ENCODE results near the gene LHX6.
A peak's percentile ranks its signal among the peaks of the same experiment; 100 is the strongest.

The LHX6 gene

DNA sequence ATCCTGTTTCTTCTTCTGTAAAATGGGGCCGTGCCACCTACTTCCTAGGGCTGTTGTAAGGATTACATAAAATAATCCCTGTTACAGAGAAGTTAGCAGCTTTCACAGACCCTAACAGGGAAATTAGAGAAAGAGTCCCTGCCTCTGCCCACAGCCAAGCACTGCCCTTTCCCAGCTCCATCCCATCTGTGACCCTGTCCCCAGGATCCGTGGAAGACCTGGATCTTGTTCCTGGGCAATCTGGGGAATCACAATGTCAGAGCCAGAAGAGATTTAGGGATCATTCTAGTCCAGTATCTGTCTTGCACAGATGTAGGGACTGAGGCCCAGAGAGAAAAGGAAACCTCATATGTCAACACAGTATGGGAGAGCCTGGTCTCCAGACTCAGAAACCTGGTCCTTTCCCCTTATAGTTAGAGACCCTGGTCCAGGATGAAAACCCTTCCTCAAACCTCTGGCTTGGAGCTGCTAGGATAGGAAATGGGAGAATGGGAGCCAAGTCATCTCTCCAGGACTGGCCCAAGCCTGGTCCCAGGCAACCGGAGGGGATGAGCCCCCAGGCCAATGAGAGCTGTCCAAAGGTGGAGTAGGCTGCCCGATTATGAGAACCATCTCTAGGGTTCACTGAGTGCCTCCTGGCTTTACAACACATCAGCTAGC lies 12.5 kb downstream of the LHX6 start:
- DNase-seq (ENCODE audit: low spot score), result no peak

DNA sequence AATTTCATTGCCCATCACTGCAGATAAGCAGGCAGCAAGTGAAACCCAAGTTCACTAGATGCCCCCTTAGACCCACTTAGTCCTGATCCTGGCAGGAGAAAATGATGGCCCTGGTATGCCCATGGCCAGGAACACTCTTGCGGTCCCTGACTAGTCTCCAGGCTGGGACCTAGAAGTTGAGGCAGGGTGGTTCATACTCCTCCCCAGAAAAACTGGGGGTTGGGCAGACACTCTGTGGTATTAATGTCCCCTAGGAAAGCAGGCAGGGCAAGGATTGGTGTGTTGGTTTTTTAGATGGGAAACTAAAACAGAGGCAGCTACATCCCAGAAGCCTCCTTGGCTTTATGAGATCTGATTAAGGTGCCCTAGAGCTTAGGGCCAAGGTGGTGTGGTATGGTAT lies 13.1 kb downstream of the LHX6 start:
- DNase-seq (ENCODE audit: low spot score), result no peak

DNA sequence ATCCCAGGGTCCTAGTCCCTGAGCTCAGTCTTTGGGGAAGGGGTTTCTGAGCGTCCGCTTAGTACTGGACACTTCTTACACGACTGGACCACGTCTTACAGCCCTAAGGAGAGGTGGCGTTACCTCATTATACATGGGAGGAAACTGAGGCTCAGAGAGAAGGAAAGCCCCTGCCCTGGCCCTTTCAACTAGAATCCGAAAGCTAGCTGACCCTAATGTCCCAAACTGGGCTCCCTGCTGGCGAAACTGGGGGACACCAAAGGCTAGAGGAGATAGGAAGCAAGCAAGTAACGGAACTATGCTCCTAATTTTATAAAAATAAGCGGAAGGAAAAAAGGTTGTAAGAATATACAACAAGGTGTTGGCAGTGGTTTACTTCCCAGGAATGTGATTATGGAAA lies 14.2 kb downstream of the LHX6 start:
- DNase-seq (ENCODE audit: low spot score), result no peak

DNA sequence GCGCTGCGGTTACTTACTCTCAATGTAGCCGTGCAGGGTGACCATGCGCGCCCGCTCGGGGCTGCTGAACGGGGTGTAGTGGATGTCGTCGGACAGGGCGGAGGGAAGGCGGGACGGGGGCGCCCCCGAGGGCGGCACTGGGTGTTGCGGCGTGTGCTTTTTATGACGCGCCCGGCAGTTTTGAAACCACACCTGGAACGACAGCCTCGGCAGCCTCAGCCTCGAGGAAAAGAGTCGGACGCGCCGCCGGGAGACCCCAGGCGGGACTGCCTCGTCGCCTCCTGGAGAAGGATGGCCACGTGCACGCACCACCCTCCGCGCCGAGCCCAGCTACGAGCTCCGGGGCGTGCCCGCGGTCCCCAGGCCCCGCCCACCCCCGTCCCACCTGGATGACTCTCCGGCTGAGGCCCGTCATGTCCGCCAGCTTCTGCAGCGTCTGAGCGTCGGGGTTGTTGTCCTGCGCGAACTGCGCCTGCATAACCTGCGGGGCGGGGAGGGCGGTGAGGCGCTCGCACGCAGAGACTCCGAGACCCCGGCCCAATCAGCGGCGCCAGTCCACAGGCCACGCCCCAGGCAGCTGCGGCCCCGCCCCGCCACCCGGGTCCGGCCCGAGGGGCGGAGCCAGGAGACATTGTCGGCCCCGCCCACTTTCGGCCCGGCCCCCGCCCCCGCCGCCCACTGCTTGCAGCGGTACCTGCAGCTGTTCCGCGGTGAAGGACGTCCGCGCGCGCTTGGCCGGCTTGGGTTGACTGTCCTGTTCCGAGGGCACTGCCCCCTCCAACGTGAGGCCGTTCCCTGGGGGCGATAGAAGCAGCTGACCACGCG lies 15.0 kb downstream of the LHX6 start:
- DNase-seq (ENCODE audit: low spot score), result peak; percentile 46

- DNase-seq (ENCODE audit: low spot score), result no peak
Observed at GRCh38 chr9:122213102-122213588, 15.6 kb downstream of the LHX6 start.

DNA sequence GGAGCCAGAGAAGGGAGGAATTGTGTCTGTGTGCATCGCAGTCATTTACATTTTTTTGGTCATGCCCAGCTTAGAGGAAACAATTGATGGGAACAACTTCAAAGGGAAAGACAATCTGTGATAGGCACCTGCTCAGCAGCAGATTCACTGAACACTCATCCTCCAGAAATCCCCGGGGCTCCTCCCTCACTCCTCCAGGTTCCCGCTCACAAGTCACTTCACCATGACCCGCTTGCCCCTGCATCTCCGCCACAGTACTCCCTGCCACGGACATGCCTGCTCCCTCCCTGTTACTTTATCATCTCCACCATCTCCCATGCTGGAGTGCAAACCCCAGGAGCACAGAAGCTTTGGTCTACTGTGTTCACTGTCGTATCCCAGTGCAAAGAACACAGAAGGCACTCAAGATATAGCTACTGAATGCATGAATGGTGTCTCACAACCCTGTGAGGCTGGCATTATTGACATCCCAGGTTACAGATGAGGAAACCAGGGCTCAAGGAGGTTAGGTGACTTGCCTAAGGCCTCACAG lies 16.2 kb downstream of the LHX6 start:
- DNase-seq (ENCODE audit: low spot score), result no peak

DNA sequence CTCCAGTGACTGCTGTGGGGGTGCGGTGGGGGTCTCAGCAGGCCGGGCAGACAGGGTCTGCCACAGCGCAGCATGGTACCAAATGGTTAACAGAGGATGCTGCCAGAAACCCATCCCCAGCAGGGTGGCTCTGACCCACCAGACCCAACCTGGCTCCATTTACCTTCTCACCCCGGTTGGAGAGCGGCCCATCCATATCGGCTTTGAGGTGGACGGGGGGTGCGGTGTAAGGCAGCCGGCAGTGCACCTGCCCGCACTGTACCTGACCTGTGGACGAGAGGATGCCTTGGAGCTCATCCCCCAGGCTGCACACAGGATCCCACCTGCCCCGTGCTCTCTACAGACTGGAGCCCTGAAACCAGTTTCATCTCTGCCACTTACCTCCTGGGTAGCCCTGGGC lies 19.3 kb downstream of the LHX6 start:
- no peak for DNase-seq (ENCODE audit: low spot score)

DNA sequence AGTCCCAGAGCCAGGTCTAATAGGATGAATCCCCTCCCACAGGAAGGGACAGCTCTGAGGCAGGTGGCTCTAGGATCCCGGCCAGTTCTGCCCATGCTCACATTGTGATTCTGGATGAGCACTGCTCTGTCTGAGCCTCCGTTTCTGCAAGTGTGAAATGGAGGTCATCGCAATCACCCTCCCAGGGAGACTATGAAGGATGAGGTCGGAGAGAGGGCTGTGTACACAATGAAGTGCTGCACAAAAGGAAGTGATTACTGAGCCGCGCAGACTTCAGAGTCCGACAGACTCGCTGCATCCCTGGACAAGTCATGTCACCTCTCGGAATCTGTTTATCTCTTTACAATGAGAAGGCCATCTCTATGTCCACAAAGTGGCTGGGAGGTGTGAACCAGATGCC lies 21.7 kb downstream of the LHX6 start:
- DNase-seq (ENCODE audit: low spot score), result no peak

DNA sequence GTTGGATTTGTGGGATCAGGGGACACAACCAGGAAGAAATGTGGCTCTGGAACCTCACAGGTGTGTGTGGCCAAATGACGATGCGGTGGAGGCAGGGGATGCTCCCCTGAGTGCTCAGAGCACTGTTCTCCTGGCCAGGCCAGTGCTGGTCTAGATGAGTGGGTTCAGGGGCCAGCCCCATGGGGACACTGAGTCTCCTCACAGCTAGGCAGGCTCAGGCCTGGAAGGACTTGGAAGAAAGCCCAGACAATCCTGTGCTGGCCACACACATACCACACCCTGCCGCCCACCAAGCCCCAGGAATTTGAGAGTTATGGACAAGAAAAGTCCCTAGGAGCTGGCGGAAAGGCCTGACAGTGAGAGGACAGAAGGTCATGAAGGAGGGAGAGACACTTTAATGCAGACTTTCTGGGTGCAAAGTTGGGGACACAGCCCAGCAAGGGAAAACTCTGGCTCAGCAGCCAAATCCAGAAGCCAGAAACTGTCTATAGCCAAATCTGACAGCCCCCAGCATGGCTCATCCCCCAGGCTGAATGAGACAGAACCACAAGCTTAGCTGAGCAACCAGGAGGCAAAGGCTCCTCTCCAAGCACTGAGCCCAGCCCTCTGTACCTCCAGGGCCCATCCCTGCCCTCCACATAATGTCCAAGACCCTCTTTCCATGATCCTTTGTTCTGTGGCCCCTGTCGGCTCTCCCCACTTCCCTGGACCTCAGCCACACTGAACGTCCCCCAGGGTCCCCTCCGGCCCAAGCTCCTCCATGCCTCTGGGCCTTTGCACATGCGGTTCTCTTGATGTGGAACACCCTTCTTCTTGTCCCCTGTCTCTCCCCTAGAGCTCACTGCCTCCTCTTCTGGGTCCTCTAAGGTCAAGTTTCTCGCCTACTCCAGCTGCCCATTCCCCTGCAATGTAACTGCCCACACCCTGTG lies 22.4 kb downstream of the LHX6 start:
- DNase-seq (ENCODE audit: low spot score), result peak; percentile 91

DNA sequence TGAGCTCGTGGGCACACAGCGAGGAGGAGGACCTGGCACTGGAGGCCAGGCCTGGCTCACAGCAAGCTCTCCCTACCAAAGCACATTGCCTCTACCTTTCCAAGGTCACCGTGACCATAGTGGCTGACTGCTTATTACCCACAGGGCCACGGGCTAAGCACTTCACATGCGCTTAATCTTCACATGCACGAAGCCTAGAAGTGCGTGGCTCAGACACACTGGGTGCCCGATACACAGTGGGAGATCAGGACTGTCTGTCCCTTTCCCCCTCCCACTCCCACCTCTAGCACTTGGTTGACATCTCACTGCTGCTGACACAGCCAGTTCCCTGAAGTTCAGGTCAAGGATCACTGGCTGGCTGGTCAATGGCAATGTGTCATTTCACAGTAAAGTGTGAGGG lies 23.6 kb downstream of the LHX6 start:
- no peak for DNase-seq (ENCODE audit: low spot score)

DNA sequence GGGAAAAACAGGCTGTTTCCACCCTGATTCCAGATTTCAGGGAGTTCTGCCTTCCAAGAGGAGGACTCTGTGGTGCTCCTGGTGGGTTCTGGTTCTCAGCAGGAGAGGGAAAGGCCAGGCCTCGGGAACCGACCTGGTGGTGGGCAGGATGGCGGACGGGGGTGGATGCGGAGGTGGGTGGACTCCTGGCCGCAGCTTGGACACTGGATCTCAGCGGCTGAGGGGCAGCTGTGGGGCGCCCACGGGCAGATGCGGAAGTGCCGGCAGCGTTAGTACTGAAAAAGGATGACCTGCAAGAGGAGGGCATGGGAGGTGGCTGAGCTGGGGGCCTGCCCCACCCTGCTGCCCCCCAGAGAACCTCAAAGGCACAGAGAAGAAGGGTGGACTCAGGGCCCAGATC lies 24.3 kb downstream of the LHX6 start:
- DNase-seq (ENCODE audit: low spot score), result no peak

DNA sequence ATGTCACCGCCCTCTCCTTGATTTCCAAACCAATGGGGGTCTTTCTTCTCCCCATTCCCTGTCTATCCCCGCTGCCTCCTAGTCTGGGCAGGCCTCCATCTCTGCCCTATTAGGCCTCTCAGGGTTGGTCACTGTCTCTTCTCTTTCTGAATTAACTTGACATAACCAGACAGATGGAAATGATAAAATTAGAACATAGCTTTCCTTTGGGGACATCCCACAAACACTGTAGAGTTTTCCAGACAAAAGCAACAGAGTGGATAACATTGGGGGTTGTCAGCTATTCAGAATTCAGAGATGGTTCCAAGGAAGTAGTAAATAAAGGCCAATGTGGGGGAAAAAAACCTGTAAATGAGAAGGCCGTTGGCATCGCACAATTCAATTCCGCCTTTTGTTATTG lies 24.7 kb downstream of the LHX6 start:
- no peak for DNase-seq (ENCODE audit: low spot score)

- DNase-seq (ENCODE audit: low spot score), result no peak
Observed at GRCh38 chr9:122202111-122202510, 26.6 kb downstream of the LHX6 start.

- DNase-seq (ENCODE audit: low spot score), result peak; percentile 56
Observed at GRCh38 chr9:122201641-122202040, 27.1 kb downstream of the LHX6 start.

- peak; percentile 72 for DNase-seq (ENCODE audit: low spot score)
Observed at GRCh38 chr9:122200960-122201595, 27.7 kb downstream of the LHX6 start.

DNA sequence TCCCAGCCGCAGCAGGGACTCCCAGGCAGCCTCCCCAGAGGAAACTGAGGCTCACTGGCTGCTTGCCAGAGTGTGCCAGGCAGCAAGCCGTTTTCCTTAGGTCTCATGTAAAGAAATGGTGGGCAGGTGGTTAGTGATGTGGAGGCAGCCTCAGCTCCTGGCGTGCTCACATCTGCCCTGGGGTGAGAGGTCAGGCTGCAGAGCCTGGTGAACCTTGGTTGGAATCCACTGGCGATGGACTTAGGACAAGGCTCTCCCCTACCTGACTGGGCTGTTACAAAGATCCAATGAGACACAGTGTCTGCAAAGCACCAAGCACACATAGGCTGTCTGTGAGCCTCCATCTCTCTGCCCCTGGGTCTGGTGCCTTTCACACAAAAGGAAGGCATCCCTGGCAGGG lies 30.9 kb downstream of the LHX6 start:
- DNase-seq (ENCODE audit: low spot score), result no peak

- no peak for DNase-seq (ENCODE audit: low spot score)
Observed at GRCh38 chr9:122197426-122197825, 31.3 kb downstream of the LHX6 start.

DNA sequence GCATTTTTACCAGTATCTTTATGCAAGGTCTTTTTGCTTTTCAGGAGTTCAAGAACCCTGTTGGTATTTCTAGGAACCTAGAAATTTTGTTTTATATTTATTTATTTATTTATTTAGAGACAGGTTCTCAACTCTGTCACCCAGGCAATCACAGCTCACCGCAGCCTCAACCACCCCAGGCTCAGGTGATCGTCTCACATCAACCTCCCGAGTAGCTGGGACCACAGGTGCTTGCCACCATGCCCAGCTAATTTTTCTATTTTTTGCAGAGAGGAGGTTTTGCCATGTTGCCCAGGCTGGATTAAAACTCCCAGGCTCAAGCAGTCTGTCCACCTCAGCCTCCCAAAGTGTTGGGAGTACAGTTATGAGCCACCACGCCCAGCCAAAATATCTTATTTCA lies 32.9 kb downstream of the LHX6 start:
- no peak for DNase-seq (ENCODE audit: low spot score)

GRCh38 chr9:122193651-122194050 lies 35.1 kb downstream of the LHX6 start:
- DNase-seq (ENCODE audit: low spot score), result no peak

- no peak for DNase-seq (ENCODE audit: low spot score)
Observed at GRCh38 chr9:122192914-122193525, 35.7 kb downstream of the LHX6 start.

- no peak for DNase-seq (ENCODE audit: low spot score)
Observed at GRCh38 chr9:122192261-122192875, 36.4 kb downstream of the LHX6 start.

Measured in GM03348 (cell line).